ENCODE measurements around the gene DLX1. TPM values are rescaled to one million over a fixed set of nuclear protein-coding genes. Genes with fewer than 3 reads are reported as not detected.

Gene DLX1
- total and polyA plus RNA-seq, 2 experiments from 2014 or later: not detected

GRCh38 chr2:172079416-172079815 lies 5.9 kb upstream of the DLX1 start (continued):
- TF ChIP-seq, protein P1, sequence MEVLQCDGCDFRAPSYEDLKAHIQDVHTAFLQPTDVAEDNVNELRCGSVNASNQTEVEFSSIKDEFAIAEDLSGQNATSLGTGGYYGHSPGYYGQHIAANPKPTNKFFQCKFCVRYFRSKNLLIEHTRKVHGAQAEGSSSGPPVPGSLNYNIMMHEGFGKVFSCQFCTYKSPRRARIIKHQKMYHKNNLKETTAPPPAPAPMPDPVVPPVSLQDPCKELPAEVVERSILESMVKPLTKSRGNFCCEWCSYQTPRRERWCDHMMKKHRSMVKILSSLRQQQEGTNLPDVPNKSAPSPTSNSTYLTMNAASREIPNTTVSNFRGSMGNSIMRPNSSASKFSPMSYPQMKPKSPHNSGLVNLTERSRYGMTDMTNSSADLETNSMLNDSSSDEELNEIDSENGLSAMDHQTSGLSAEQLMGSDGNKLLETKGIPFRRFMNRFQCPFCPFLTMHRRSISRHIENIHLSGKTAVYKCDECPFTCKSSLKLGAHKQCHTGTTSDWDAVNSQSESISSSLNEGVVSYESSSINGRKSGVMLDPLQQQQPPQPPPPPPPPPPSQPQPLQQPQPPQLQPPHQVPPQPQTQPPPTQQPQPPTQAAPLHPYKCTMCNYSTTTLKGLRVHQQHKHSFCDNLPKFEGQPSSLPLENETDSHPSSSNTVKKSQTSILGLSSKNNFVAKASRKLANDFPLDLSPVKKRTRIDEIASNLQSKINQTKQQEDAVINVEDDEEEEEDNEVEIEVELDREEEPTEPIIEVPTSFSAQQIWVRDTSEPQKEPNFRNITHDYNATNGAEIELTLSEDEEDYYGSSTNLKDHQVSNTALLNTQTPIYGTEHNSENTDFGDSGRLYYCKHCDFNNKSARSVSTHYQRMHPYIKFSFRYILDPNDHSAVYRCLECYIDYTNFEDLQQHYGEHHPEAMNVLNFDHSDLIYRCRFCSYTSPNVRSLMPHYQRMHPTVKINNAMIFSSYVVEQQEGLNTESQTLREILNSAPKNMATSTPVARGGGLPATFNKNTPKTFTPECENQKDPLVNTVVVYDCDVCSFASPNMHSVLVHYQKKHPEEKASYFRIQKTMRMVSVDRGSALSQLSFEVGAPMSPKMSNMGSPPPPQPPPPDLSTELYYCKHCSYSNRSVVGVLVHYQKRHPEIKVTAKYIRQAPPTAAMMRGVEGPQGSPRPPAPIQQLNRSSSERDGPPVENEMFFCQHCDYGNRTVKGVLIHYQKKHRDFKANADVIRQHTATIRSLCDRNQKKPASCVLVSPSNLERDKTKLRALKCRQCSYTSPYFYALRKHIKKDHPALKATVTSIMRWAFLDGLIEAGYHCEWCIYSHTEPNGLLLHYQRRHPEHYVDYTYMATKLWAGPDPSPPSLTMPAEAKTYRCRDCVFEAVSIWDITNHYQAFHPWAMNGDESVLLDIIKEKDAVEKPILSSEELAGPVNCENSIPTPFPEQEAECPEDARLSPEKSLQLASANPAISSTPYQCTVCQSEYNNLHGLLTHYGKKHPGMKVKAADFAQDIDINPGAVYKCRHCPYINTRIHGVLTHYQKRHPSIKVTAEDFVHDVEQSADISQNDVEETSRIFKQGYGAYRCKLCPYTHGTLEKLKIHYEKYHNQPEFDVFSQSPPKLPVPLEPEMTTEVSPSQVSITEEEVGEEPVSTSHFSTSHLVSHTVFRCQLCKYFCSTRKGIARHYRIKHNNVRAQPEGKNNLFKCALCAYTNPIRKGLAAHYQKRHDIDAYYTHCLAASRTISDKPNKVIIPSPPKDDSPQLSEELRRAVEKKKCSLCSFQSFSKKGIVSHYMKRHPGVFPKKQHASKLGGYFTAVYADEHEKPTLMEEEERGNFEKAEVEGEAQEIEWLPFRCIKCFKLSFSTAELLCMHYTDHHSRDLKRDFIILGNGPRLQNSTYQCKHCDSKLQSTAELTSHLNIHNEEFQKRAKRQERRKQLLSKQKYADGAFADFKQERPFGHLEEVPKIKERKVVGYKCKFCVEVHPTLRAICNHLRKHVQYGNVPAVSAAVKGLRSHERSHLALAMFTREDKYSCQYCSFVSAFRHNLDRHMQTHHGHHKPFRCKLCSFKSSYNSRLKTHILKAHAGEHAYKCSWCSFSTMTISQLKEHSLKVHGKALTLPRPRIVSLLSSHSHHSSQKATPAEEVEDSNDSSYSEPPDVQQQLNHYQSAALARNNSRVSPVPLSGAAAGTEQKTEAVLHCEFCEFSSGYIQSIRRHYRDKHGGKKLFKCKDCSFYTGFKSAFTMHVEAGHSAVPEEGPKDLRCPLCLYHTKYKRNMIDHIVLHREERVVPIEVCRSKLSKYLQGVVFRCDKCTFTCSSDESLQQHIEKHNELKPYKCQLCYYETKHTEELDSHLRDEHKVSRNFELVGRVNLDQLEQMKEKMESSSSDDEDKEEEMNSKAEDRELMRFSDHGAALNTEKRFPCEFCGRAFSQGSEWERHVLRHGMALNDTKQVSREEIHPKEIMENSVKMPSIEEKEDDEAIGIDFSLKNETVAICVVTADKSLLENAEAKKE (CRISPR knock-in tag; IDR thresholded peaks at IDR 0.05): no peak
- TF ChIP-seq ZNF331 (CRISPR knock-in tag; IDR thresholded peaks at IDR 0.05; ENCODE audit: low read depth) (no peak), EZH2 (IDR thresholded peaks at IDR 0.05; ENCODE audit: low read depth, unreplicated experiment) (no peak)
- TF ChIP-seq, protein P2, sequence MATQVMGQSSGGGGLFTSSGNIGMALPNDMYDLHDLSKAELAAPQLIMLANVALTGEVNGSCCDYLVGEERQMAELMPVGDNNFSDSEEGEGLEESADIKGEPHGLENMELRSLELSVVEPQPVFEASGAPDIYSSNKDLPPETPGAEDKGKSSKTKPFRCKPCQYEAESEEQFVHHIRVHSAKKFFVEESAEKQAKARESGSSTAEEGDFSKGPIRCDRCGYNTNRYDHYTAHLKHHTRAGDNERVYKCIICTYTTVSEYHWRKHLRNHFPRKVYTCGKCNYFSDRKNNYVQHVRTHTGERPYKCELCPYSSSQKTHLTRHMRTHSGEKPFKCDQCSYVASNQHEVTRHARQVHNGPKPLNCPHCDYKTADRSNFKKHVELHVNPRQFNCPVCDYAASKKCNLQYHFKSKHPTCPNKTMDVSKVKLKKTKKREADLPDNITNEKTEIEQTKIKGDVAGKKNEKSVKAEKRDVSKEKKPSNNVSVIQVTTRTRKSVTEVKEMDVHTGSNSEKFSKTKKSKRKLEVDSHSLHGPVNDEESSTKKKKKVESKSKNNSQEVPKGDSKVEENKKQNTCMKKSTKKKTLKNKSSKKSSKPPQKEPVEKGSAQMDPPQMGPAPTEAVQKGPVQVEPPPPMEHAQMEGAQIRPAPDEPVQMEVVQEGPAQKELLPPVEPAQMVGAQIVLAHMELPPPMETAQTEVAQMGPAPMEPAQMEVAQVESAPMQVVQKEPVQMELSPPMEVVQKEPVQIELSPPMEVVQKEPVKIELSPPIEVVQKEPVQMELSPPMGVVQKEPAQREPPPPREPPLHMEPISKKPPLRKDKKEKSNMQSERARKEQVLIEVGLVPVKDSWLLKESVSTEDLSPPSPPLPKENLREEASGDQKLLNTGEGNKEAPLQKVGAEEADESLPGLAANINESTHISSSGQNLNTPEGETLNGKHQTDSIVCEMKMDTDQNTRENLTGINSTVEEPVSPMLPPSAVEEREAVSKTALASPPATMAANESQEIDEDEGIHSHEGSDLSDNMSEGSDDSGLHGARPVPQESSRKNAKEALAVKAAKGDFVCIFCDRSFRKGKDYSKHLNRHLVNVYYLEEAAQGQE (IDR thresholded peaks at IDR 0.05; ENCODE audit: unreplicated experiment): no peak

All from GM23338 (cell line).